IMR-90 (cell line): ENCODE results near the gene ATPAF1. TPM values are rescaled to one million over a fixed set of nuclear protein-coding genes. Genes with fewer than 3 reads are reported as not detected.

Experiments
- ATAC-seq: fragments of 200-7000 bp; cut with Tn5 transposase; 2 replicates; pipeline ENCODE4 v1.9.1; 2020; ENCODE audit warnings: low read depth, mild to moderate bottlenecking, moderate library complexity
- BruUV-seq: library from RNA; stranded (reverse); fragments of 400-500 nt; replicated peaks from 2 replicates; lab custom pipeline; 2021; lab: Mats Ljungman, UMichigan
- CTCF ChIA-PET: fragments of 300-600 bp; formaldehyde crosslinking; extraction: SDS; loops from one replicate; lab custom pipeline; 2021; ENCODE audit warnings: antibody characterized with exemption; lab: Yijun Ruan, JAX
- POLR2A ChIA-PET: fragments of 300-600 bp; sonication (Branson Sonifier 250); formaldehyde crosslinking; loops from one replicate; lab custom pipeline; 2022; ENCODE audit warnings: antibody characterized with exemption; ENCODE audit not compliant: unreplicated experiment; lab: Charles Lee
- DNase-seq: peaks from one replicate; pipeline ENCODE4 v3.0.0; 2013
- H2AFZ ChIP-seq: replicated peaks from 2 replicates; pipeline ENCODE3; 2013; ENCODE audit warnings: low read length, mild to moderate bottlenecking; ENCODE audit not compliant: poor library complexity
- H2AK5ac ChIP-seq: 2 replicates; pipeline ENCODE4 v1.6.1; 2013; ENCODE audit warnings: low read depth, low read length, inconsistent platforms
- H2AK9ac ChIP-seq: replicated peaks from 2 replicates; pipeline ENCODE3; 2013; ENCODE audit warnings: mild to moderate bottlenecking, low read depth, low read length, moderate library complexity; ENCODE audit not compliant: poor library complexity
- H2BK120ac ChIP-seq: 2 replicates; pipeline ENCODE4 v1.6.1; 2013; ENCODE audit warnings: low read depth, low read length, inconsistent platforms
- H2BK15ac ChIP-seq: 3 replicates; pipeline ENCODE4 v1.6.1; 2013; ENCODE audit warnings: low read depth, low read length, inconsistent platforms
- H2BK20ac ChIP-seq: 2 replicates; pipeline ENCODE4 v1.6.1; 2013; ENCODE audit warnings: low read depth, mild to moderate bottlenecking, inconsistent platforms, low read length, moderate library complexity
- H2BK5ac ChIP-seq: 2 replicates; pipeline ENCODE4 v1.6.1; 2013; ENCODE audit warnings: mild to moderate bottlenecking, low read depth, low read length, inconsistent platforms; ENCODE audit not compliant: poor library complexity, severe bottlenecking
- H3K14ac ChIP-seq: replicated peaks from 2 replicates; pipeline ENCODE4 v1.6.1; 2013; ENCODE audit warnings: low read depth, low read length, inconsistent platforms
- H3K18ac ChIP-seq: 2 replicates; pipeline ENCODE4 v1.6.1; 2013; ENCODE audit warnings: low read depth, low read length, control low read depth
- H3K23ac ChIP-seq: 2 replicates; pipeline ENCODE4 v1.6.1; 2013; ENCODE audit warnings: low read depth, low read length, inconsistent platforms
- H3K27ac ChIP-seq: 2 replicates; pipeline ENCODE4 v1.5.1; 2013; ENCODE audit warnings: mild to moderate bottlenecking, control low read depth, low read length; ENCODE audit not compliant: insufficient read depth
- H3K27me3 ChIP-seq: 2 replicates; pipeline ENCODE4 v1.6.1; 2013; ENCODE audit warnings: low read length; ENCODE audit not compliant: control insufficient read depth, insufficient read depth
- H3K36me3 ChIP-seq: 2 replicates; pipeline ENCODE4 v1.6.1; 2013; ENCODE audit warnings: low read length, mixed read lengths; ENCODE audit not compliant: control insufficient read depth, insufficient read depth
- H3K4ac ChIP-seq: 2 replicates; pipeline ENCODE4 v1.6.1; 2013; ENCODE audit warnings: low read depth, low read length, inconsistent platforms
- H3K4me1 ChIP-seq: 2 replicates; pipeline ENCODE4 v1.6.1; 2013; ENCODE audit warnings: low read length, mixed read lengths; ENCODE audit not compliant: control insufficient read depth, insufficient read depth
- H3K4me2 ChIP-seq: 2 replicates; pipeline ENCODE4 v1.6.1; 2013; ENCODE audit warnings: low read depth, mild to moderate bottlenecking, control low read depth, low read length, moderate library complexity
- H3K4me3 ChIP-seq: 2 replicates; pipeline ENCODE4 v1.5.1; 2013; ENCODE audit warnings: low read depth, mild to moderate bottlenecking, control low read depth, low read length, moderate library complexity; ENCODE audit not compliant: insufficient read depth
- H3K56ac ChIP-seq: 2 replicates; pipeline ENCODE4 v1.6.1; 2013; ENCODE audit warnings: low read length, inconsistent platforms; ENCODE audit not compliant: insufficient read depth; ENCODE audit errors: extremely low read depth
- H3K79me1 ChIP-seq, 2 experiments: 2 replicates each; pipeline ENCODE4 v1.6.1; 2013; ENCODE audit warnings: low read length in 2 of 2, inconsistent platforms in 1 of 2, low read depth in 1 of 2
- H3K9ac ChIP-seq: 2 replicates; pipeline ENCODE4 v1.6.1; 2013; ENCODE audit warnings: low read depth, low read length, control low read depth
- H3K9me1 ChIP-seq: 2 replicates; pipeline ENCODE4 v1.6.1; 2013; ENCODE audit warnings: low read length, inconsistent platforms; ENCODE audit not compliant: insufficient read depth
- H3K9me3 ChIP-seq: 2 replicates; pipeline ENCODE4 v1.6.1; 2013; ENCODE audit warnings: low read length; ENCODE audit not compliant: control insufficient read depth, insufficient read depth
- H4K20me1 ChIP-seq: 2 replicates; pipeline ENCODE4 v1.6.1; 2013; ENCODE audit warnings: low read length, inconsistent platforms; ENCODE audit not compliant: insufficient read depth
- H4K5ac ChIP-seq: 2 replicates; pipeline ENCODE4 v1.6.1; 2013; ENCODE audit warnings: mild to moderate bottlenecking, low read depth, low read length, control low read depth
- H4K8ac ChIP-seq, 2 experiments: 2 replicates each; pipeline ENCODE4 v1.6.1; 2013; ENCODE audit warnings: low read depth in 2 of 2, low read length in 2 of 2, control low read depth in 1 of 2, inconsistent platforms in 1 of 2
- H4K91ac ChIP-seq: 2 replicates; pipeline ENCODE4 v1.6.1; 2013; ENCODE audit warnings: low read depth, low read length, inconsistent platforms; ENCODE audit not compliant: insufficient read depth
- FOS ChIP-seq: fragments of 150-350 bp; IDR thresholded peaks from 2 replicates; pipeline ENCODE4 v1.6.1; 2016; ENCODE audit warnings: low read depth, low read length
- WGBS, 2 experiments: methylation state at CpG; one replicate each; pipeline versions ENCODE4 v1.1.5 to v1.1.7; 2013; ENCODE audit warnings: missing lambda C conversion rate in 2 of 2; ENCODE audit not compliant: insufficient read length in 1 of 2; ENCODE audit errors: extremely low coverage in 2 of 2; 5-methylcytosine and 5-hydroxymethylcytosine counted together
- dilution Hi-C: fragments of 300-500 bp; cut with HindIII; formaldehyde crosslinking; loops from one replicate; pipeline ENCODE4 v1.14.3; 2018; ENCODE audit warnings: low sequenced_read_pairs; ENCODE audit not compliant: unreplicated experiment
- in situ Hi-C: fragments of 300-500 bp; cut with MboI; formaldehyde crosslinking; loops from 3 replicates; pipeline ENCODE4 v1.14.3; 2019; ENCODE audit warnings: low sequenced_read_pairs, inconsistent platforms, mixed read lengths
- intact Hi-C: fragments of 100-400 bp; cut with micrococcal nuclease; formaldehyde crosslinking; loops from 2 replicates; pipeline ENCODE4 v1.10.0; 2022
- polyA plus RNA-seq, 3 experiments: library from polyadenylated mRNA; depleted of rRNA; stranded (reverse); fragments of >200 nt; gene quantifications; 2 replicates each; pipeline ENCODE4 v1.2.3, GENCODE V29; 2012; ENCODE audit warnings: low replicate concordance in 1 of 3
- total RNA-seq: library from RNA; depleted of rRNA; stranded (reverse); fragments of >200 nt; gene quantifications from 2 replicates; pipeline ENCODE4 v1.2.3, GENCODE V29; 2012
- TF ChIP-seq, protein P1 (sequence below): fragments of 150-350 bp; IDR thresholded peaks from 2 replicates; pipeline ENCODE4 v1.6.1; 2016; ENCODE audit warnings: low read depth, mild to moderate bottlenecking, low read length, moderate library complexity, borderline replicate concordance

Gene ATPAF1
- total and polyA plus RNA-seq, 2 of the 4 experiments (the other 2 are of a cell fraction) = 55.5 to 80.3 TPM

GRCh38 chr1:46682064-46682463 is 13.9 kb upstream of the ATPAF1 start:
- no peaks in the 10 kb centered on the region; a peak in 1 of 4 replicates for H3K79me1 ChIP-seq

More at GRCh38 chr1:46682064-46682463, 13.9 kb upstream of the ATPAF1 start:
- Histone ChIP-seq H4K5ac (no peak overlapping the region), H4K91ac (no peak overlapping the region), H2BK120ac (no peak overlapping the region), H3K9me3 (no peaks in the 10 kb centered on the region), H2AFZ (no peak overlapping the region), H3K4me3 (no peak overlapping the region), H3K56ac (no peak overlapping the region), H2AK5ac (no peak overlapping the region), H3K18ac (no peak overlapping the region), H3K23ac (no peak overlapping the region), H3K14ac (no peak overlapping the region), H3K27ac (no peak overlapping the region), H2AK9ac (no peak overlapping the region), H3K36me3 (peaks cover 42% of the 10 kb centered on the region), H3K4me2 (no peak overlapping the region), H2BK15ac (no peak overlapping the region), H3K9ac (no peak overlapping the region), H3K4me1 (no peaks in the 10 kb centered on the region), H4K20me1 (no peaks in the 10 kb centered on the region), H2BK5ac (no peak overlapping the region), H3K27me3 (no peaks in the 10 kb centered on the region), H4K8ac (no peak overlapping the region), H3K9me1 (no peaks in the 10 kb centered on the region), H2BK20ac (no peak overlapping the region), H3K4ac (no peak overlapping the region)
- TF ChIP-seq, protein P1, sequence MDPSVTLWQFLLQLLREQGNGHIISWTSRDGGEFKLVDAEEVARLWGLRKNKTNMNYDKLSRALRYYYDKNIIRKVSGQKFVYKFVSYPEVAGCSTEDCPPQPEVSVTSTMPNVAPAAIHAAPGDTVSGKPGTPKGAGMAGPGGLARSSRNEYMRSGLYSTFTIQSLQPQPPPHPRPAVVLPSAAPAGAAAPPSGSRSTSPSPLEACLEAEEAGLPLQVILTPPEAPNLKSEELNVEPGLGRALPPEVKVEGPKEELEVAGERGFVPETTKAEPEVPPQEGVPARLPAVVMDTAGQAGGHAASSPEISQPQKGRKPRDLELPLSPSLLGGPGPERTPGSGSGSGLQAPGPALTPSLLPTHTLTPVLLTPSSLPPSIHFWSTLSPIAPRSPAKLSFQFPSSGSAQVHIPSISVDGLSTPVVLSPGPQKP = no peak
- no peak for TF ChIP-seq FOS
- BruUV-seq = no TSS peak
- no peak for DNase-seq
- CTCF ChIA-PET = interaction anchor here (0.7 kb wide), 1 partner anchor 18 kb away, joined by 3 read pairs; no protein-coding TSS in a partner anchor
- ATAC-seq = no peak
- intact Hi-C loops = no loop called here
- dilution Hi-C loops = no loop called here
- POLR2A ChIA-PET = no interaction called here
- in situ Hi-C loops = no loop called here
- WGBS, 2 experiments = no CpG with 5 or more reads among the region's 1 CpG
